ENCODE data around the gene NF1.

DNA sequence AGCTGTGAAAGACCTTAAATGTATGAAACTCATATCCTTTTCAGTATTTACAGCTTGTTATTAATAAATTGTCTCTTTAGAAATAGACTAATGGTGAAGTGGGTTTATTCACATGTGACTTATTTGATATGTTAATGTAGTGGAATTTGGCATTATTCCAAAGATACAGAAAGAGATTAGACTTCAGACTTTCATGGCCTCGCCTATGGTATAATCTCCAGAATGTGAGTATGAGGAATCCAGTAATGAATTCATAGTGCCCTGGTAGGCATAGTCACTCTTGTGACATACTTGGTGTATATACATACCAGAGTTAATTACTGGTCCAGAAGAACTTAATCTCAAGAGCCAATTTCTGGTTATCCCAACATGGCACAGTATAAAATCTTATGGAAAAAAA is 129.6 kb downstream of the NF1 start:
- TF ChIP-seq CTCF (IDR thresholded peaks at IDR 0.05) (no peak), EP300 (IDR thresholded peaks at IDR 0.05) (no peak), POLR2A (IDR thresholded peaks at IDR 0.05; ENCODE audit: low read depth) (no peak)
